GM23338 (cell line): Measurements from ENCODE around the gene POLDIP2. TPM values are rescaled to one million over a fixed set of nuclear protein-coding genes. Genes with fewer than 3 reads are reported as not detected.

Source experiments
- ATAC-seq: fragments of 200-7000 bp; cut with Tn5 transposase; 3 replicates; pipeline ENCODE4 v1.9.1; 2020
- DNase-seq: peaks from one replicate; pipeline ENCODE4 v3.0.0-alpha.2; 2015; ENCODE audit warnings: low spot score
- H2AFZ ChIP-seq: fragments of 200-600 bp; sonication (generic); 2 replicates; pipeline ENCODE4 v1.8.0; 2016; ENCODE audit warnings: antibody characterized with exemption, mild to moderate bottlenecking, moderate library complexity
- H3F3A ChIP-seq: fragments of 200-600 bp; sonication (generic); replicated peaks from 2 replicates; pipeline ENCODE4 v1.8.0; 2017; ENCODE audit warnings: antibody characterized with exemption, mixed run types, low read depth
- H3K27ac ChIP-seq: fragments of 200-600 bp; sonication (generic); 2 replicates; pipeline ENCODE4 v1.6.1; 2016; ENCODE audit warnings: low read depth
- H3K27me3 ChIP-seq: fragments of 200-600 bp; sonication (generic); 2 replicates; pipeline ENCODE4 v1.8.0; 2016; ENCODE audit warnings: mild to moderate bottlenecking, mixed run types, moderate library complexity; ENCODE audit not compliant: insufficient read depth
- H3K36me3 ChIP-seq: fragments of 200-600 bp; sonication (generic); 2 replicates; pipeline ENCODE4 v1.8.0; 2016; ENCODE audit warnings: mild to moderate bottlenecking; ENCODE audit not compliant: insufficient read depth
- H3K4me1 ChIP-seq: fragments of 200-600 bp; sonication (generic); 2 replicates; pipeline ENCODE4 v1.8.0; 2016; ENCODE audit warnings: mild to moderate bottlenecking, moderate library complexity; ENCODE audit not compliant: insufficient read depth
- H3K4me2 ChIP-seq: fragments of 200-600 bp; sonication (generic); 2 replicates; pipeline ENCODE4 v1.7.1; 2017; ENCODE audit warnings: mixed run types
- H3K4me3 ChIP-seq: fragments of 200-600 bp; sonication (generic); 2 replicates; pipeline ENCODE4 v1.6.1; 2016; ENCODE audit warnings: mixed run types
- H3K79me2 ChIP-seq: fragments of 200-600 bp; sonication (generic); replicated peaks from 2 replicates; pipeline ENCODE4 v1.8.0; 2017; ENCODE audit warnings: mild to moderate bottlenecking; ENCODE audit not compliant: insufficient read depth
- H3K9me2 ChIP-seq: fragments of 200-600 bp; sonication (generic); 2 replicates; pipeline ENCODE4 v1.8.0; 2017; ENCODE audit not compliant: insufficient read depth
- H4K20me1 ChIP-seq: fragments of 200-600 bp; sonication (generic); replicated peaks from 2 replicates; pipeline ENCODE4 v1.8.0; 2017; ENCODE audit warnings: mild to moderate bottlenecking; ENCODE audit not compliant: insufficient read depth
- H3K27ac Mint-ChIP-seq: 2 replicates; pipeline ENCODE4 v1.8.0; 2020; ENCODE audit warnings: inconsistent platforms, mild to moderate bottlenecking, moderate library complexity, mixed read lengths
- H3K27me3 Mint-ChIP-seq: 3 replicates; pipeline ENCODE4 v1.8.0; 2022; ENCODE audit warnings: low read depth, mild to moderate bottlenecking, moderate library complexity, mixed read lengths, inconsistent platforms; ENCODE audit not compliant: insufficient read depth, poor library complexity
- H3K36me3 Mint-ChIP-seq: 3 replicates; pipeline ENCODE4 v1.8.0; 2021; ENCODE audit warnings: low read depth, mild to moderate bottlenecking, inconsistent platforms, moderate library complexity, mixed read lengths
- H3K4me1 Mint-ChIP-seq: 3 replicates; pipeline ENCODE4 v1.8.0; 2020; ENCODE audit warnings: mild to moderate bottlenecking, inconsistent platforms, mixed read lengths
- H3K4me3 Mint-ChIP-seq: 3 replicates; pipeline ENCODE4 v1.8.0; 2021; ENCODE audit warnings: moderate library complexity, mild to moderate bottlenecking, inconsistent platforms, mixed read lengths
- H3K9me3 Mint-ChIP-seq: 3 replicates; pipeline ENCODE4 v1.8.0; 2020; ENCODE audit warnings: moderate library complexity, mild to moderate bottlenecking, inconsistent platforms, mixed read lengths
- CREB1 ChIP-seq: fragments of 250-450 bp; sonication (Bioruptor Pico); IDR thresholded peaks from 2 replicates; pipeline ENCODE4 v1.5.0; 2020; ENCODE audit warnings: low read depth, mild to moderate bottlenecking, moderate library complexity
- EZH2 ChIP-seq: fragments of 200-600 bp; sonication (generic); IDR thresholded peaks from one replicate; pipeline ENCODE4 v1.8.0; 2017; ENCODE audit warnings: antibody characterized with exemption, mild to moderate bottlenecking, low read depth; ENCODE audit not compliant: unreplicated experiment
- EZH2phosphoT487 ChIP-seq: fragments of 200-600 bp; sonication (generic); IDR thresholded peaks from one replicate; pipeline ENCODE4 v1.8.1; 2018; ENCODE audit warnings: antibody characterized with exemption; ENCODE audit not compliant: unreplicated experiment
- POLR2AphosphoS5 ChIP-seq: IDR thresholded peaks from 2 replicates; pipeline ENCODE4 v1.6.1; 2016; ENCODE audit warnings: antibody characterized with exemption, low read depth
- STAT1 ChIP-seq: IDR thresholded peaks from one replicate; pipeline ENCODE4 v1.6.1; 2016; ENCODE audit warnings: antibody characterized with exemption; ENCODE audit not compliant: unreplicated experiment
- ZNF331 ChIP-seq: fragments of 250-450 bp; sonication (Bioruptor Pico); IDR thresholded peaks from 2 replicates; pipeline ENCODE4 v1.5.0; 2020; ENCODE audit warnings: low read depth, mild to moderate bottlenecking, moderate library complexity
- ZNF462 ChIP-seq: fragments of 250-450 bp; sonication (Bioruptor Pico); IDR thresholded peaks from 2 replicates; pipeline ENCODE4 v1.5.0; 2020; ENCODE audit warnings: mild to moderate bottlenecking, moderate library complexity
- polyA plus RNA-seq: library from polyadenylated mRNA; unstranded; fragments of >200 nt; fragmentation: Nextera tagmentation; extraction: Ambion mirVana; gene quantifications from 2 replicates; pipeline ENCODE4 v1.2.1, GENCODE V29; 2016
- total RNA-seq: library from RNA; depleted of rRNA; stranded (reverse); fragments of >200 nt; shearing (Covaris generic); gene quantifications from 2 replicates; pipeline ENCODE4 v1.2.3, GENCODE V29; 2014

Gene POLDIP2
- total and polyA plus RNA-seq, 2 experiments from 2014 or later: 45.7 to 77.1 TPM

GRCh38 chr17:28324267-28324745, 33.0 kb downstream of the POLDIP2 start:
- H4K20me1 ChIP-seq: peaks cover 74% of the 10 kb centered on the region
- ATAC-seq (no peak), DNase-seq (no peak)
- no peak overlapping the region for H3K27ac Mint-ChIP-seq
- peak overlapping the region; percentile 27; the same call in 1 of the 2 replicates for H3K4me2 ChIP-seq
- no peak overlapping the region for H3K4me3 Mint-ChIP-seq
- no peaks in the 10 kb centered on the region for H3K9me2 ChIP-seq
- H2AFZ ChIP-seq: no peak overlapping the region
- peaks cover 71% of the 10 kb centered on the region for H3K36me3 Mint-ChIP-seq
- TF ChIP-seq EZH2phosphoT487 (no peak), STAT1 (no peak), ZNF331 (CRISPR knock-in tag) (no peak), EZH2 (no peak), CREB1 (CRISPR knock-in tag) (no peak), ZNF462 (CRISPR knock-in tag) (no peak), POLR2AphosphoS5 (no peak)
- H3K27me3 ChIP-seq: no peaks in the 10 kb centered on the region
- peaks cover 69% of the 10 kb centered on the region for H3K79me2 ChIP-seq
- peaks cover 26% of the 10 kb centered on the region; the same call in 1 of the 2 replicates for H3F3A ChIP-seq
- peaks cover 40% of the 10 kb centered on the region for H3K4me1 ChIP-seq
- H3K36me3 ChIP-seq: peaks cover 22% of the 10 kb centered on the region
- H3K4me3 ChIP-seq: no peak overlapping the region
- H3K4me1 Mint-ChIP-seq: peaks cover 30% of the 10 kb centered on the region
- H3K9me3 Mint-ChIP-seq: no peaks in the 10 kb centered on the region
- peaks cover 9% of the 10 kb centered on the region for H3K27me3 Mint-ChIP-seq
- peak overlapping the region; percentile 7 for H3K27ac ChIP-seq
